Progenitor cell of endocrine pancreas (in vitro differentiated cells): ENCODE results near the gene DPCD. TPM values are rescaled to one million over a fixed set of nuclear protein-coding genes. Genes with fewer than 3 reads are reported as not detected.

Source experiments
- DNase-seq: peaks from one replicate; pipeline ENCODE4 v3.0.0; 2021; ENCODE audit warnings: low spot score; ENCODE audit not compliant: unreplicated experiment
- H3K27ac Mint-ChIP-seq: 2 replicates; pipeline ENCODE4 v1.8.0; 2021; ENCODE audit warnings: mild to moderate bottlenecking, moderate library complexity, mixed read lengths
- H3K27me3 Mint-ChIP-seq: 2 replicates; pipeline ENCODE4 v1.8.0; 2021; ENCODE audit warnings: mixed read lengths
- H3K36me3 Mint-ChIP-seq: 2 replicates; pipeline ENCODE4 v1.8.0; 2022; ENCODE audit warnings: mixed read lengths; ENCODE audit not compliant: insufficient read depth
- H3K4me1 Mint-ChIP-seq: 2 replicates; pipeline ENCODE4 v1.8.0; 2021; ENCODE audit warnings: low read depth, mixed read lengths
- H3K4me3 Mint-ChIP-seq: 2 replicates; pipeline ENCODE4 v1.8.0; 2021; ENCODE audit warnings: low read depth, mild to moderate bottlenecking, moderate library complexity, mixed read lengths
- H3K9me3 Mint-ChIP-seq: 2 replicates; pipeline ENCODE4 v1.8.0; 2021; ENCODE audit warnings: low read depth, mixed read lengths
- total RNA-seq: library from RNA; stranded (reverse); gene quantifications from 2 replicates; pipeline ENCODE4 v1.2.1, GENCODE V29; 2021
- TF ChIP-seq, protein P1 (sequence below): fragments of 200-600 bp; sonication (generic); IDR thresholded peaks from one replicate; pipeline ENCODE4 v1.5.0; 2021; ENCODE audit warnings: antibody characterized with exemption, mild to moderate bottlenecking; ENCODE audit not compliant: unreplicated experiment

DPCD gene
- total RNA-seq, 1 donor from 2014 or later = 27.4 TPM

DNA sequence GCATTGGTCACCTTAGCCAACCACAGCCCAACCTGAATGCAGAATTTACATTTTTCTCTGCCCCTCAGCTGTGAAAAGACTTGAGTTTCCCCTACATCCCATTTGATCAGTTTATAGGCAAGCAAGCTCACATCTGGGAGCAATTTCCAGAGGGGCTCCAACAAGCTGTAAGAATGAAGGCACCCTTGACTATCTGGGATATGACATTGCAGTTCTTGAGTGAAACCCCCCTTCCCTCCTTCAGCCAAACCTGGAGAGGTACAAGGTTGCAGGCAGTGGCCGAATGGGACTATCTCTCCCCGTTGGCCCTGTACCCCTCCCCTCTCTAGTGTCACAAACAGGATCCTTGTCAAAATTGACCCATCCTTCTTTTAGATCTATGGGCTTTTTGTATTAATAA, 30.6 kb upstream of the DPCD start:
- TF ChIP-seq, protein P1, sequence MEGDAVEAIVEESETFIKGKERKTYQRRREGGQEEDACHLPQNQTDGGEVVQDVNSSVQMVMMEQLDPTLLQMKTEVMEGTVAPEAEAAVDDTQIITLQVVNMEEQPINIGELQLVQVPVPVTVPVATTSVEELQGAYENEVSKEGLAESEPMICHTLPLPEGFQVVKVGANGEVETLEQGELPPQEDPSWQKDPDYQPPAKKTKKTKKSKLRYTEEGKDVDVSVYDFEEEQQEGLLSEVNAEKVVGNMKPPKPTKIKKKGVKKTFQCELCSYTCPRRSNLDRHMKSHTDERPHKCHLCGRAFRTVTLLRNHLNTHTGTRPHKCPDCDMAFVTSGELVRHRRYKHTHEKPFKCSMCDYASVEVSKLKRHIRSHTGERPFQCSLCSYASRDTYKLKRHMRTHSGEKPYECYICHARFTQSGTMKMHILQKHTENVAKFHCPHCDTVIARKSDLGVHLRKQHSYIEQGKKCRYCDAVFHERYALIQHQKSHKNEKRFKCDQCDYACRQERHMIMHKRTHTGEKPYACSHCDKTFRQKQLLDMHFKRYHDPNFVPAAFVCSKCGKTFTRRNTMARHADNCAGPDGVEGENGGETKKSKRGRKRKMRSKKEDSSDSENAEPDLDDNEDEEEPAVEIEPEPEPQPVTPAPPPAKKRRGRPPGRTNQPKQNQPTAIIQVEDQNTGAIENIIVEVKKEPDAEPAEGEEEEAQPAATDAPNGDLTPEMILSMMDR = no peak
- H3K27me3 Mint-ChIP-seq = no peaks in the 10 kb centered on the region
- H3K9me3 Mint-ChIP-seq = no peaks in the 10 kb centered on the region
- H3K4me1 Mint-ChIP-seq = no peaks in the 10 kb centered on the region
- H3K36me3 Mint-ChIP-seq = peaks cover 7% of the 10 kb centered on the region
- no peak for DNase-seq
- H3K4me3 Mint-ChIP-seq = no peak overlapping the region
- H3K27ac Mint-ChIP-seq = no peak overlapping the region

- Mint-ChIP-seq H3K4me3 (no peak overlapping the region), H3K27ac (no peak overlapping the region), H3K4me1 (no peaks in the 10 kb centered on the region), H3K27me3 (peaks cover 5% of the 10 kb centered on the region), H3K36me3 (peaks cover 1% of the 10 kb centered on the region), H3K9me3 (no peaks in the 10 kb centered on the region)
- no peak for DNase-seq
- TF ChIP-seq, protein P1 = no peak
Measured at GRCh38 chr10:101558204-101558603, 29.9 kb upstream of the DPCD start.

DNA sequence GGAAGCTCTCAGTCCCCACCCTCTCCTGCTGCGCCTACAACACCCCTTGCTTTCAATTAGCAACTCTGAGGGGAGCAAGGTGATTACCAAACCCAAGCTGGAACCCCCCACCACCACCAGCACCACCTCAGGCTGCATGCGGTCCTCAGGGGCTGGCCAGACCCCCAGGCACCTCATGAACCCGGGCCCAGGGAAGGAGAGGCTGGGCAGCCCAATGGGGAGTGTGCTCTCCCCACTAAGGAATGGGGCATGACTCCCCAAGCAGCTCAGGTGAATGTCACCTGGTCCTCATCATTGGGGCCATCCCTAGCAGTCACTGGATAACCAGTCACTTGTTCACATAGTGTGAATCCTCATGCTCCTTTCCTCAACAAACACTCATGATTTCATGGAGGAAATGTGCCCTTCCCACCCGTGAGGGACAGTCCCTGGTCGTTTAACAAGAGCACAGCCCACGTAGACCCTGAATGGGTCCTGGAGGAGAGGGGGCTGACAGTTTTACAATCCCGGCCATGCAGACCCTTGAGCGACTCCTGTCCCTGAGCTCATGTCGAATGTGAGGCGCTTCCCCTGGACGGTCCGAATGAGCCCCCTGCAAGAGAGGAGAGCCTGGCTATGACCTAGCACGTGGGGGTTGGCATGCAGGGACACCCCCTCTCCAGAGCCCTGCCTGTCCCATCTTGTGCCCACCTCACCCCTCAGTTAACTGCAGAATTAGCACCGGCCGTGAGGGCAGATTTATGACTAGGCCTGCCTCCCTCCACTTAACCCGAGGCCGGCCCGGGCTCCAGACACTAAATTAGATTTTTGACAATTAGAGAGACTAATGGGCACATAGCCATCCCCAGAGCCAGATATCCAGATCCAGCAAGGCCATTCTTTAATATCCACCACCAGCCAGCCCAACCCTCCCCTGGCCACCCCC, 29.2 kb upstream of the DPCD start:
- Mint-ChIP-seq H3K4me3 (no peak overlapping the region), H3K27ac (no peak overlapping the region), H3K9me3 (no peaks in the 10 kb centered on the region), H3K36me3 (no peaks in the 10 kb centered on the region), H3K4me1 (no peaks in the 10 kb centered on the region), H3K27me3 (peaks cover 12% of the 10 kb centered on the region)
- no peak for DNase-seq
- TF ChIP-seq, protein P1 = no peak

DNA sequence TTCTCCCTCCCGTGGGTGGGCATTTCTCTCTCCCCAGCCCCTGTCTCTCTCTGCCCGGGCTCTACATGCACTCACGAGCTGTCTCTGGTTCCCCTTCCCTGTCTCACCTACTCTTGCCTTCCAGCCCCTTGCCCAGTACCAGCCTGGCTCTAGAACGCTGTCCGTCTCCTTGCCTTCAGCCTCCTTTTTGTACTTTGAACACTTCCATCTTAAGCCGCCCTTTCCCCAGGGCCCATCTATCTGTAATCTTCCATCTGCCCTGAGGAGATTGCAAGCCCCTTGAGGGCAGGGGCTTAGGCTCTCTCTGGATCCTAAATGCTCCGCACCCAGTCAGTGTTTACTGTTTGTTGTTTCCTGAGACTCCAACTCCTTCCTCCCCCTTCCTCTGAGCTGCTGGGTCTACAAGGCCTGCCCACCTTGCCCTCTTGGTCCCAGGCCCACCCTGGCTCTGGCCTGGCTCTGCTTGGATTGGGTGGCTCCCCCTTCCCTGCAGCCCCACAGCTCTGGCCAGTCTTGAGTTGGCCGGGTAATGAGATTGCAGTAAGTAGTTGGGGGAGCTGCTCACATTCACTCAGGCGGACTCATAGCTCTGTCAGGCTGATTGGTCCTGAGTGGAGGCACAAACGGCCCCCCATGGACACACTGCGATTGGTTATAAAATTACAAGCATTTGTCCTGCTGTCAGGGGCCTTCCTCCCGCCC, 28.4 kb upstream of the DPCD start:
- peaks cover 16% of the 10 kb centered on the region for H3K27me3 Mint-ChIP-seq
- no peak overlapping the region for H3K4me3 Mint-ChIP-seq
- TF ChIP-seq, protein P1 = no peak
- H3K4me1 Mint-ChIP-seq = no peaks in the 10 kb centered on the region
- no peaks in the 10 kb centered on the region for H3K9me3 Mint-ChIP-seq
- no peak for DNase-seq
- no peaks in the 10 kb centered on the region for H3K36me3 Mint-ChIP-seq
- no peak overlapping the region for H3K27ac Mint-ChIP-seq

GRCh38 chr10:101560298-101561067, 27.6 kb upstream of the DPCD start:
- no peaks in the 10 kb centered on the region for H3K4me1 Mint-ChIP-seq
- TF ChIP-seq, protein P1 = no peak

More at GRCh38 chr10:101560298-101561067, 27.6 kb upstream of the DPCD start:
- H3K27ac Mint-ChIP-seq = no peak overlapping the region
- H3K4me3 Mint-ChIP-seq = no peak overlapping the region
- H3K36me3 Mint-ChIP-seq = no peaks in the 10 kb centered on the region
- peaks cover 24% of the 10 kb centered on the region for H3K27me3 Mint-ChIP-seq
- H3K9me3 Mint-ChIP-seq = no peaks in the 10 kb centered on the region
- no peak for DNase-seq
